Right lobe of liver (tissue), 6 donors: Measurements from ENCODE around the gene NPRL2. TPM values are rescaled to one million over a fixed set of nuclear protein-coding genes. Genes with fewer than 3 reads are reported as not detected.

Source experiments
- ATAC-seq, 4 donors: fragments of 200-7000 bp; cut with Tn5 transposase; one replicate each; pipeline ENCODE4 v1.9.1; 2020; ENCODE audit warnings: mild to moderate bottlenecking in 4 of 4, moderate library complexity in 4 of 4
- DNase-seq, 3 donors: peaks; one replicate each; pipeline ENCODE4 v3.0.0-alpha.2; 2020
- H3K27ac ChIP-seq, 3 donors: fragments of 200-600 bp; one replicate each; pipeline ENCODE4 v1.8.0; 2022
- H3K27me3 ChIP-seq, 2 donors: fragments of 200-600 bp; one replicate each; pipeline ENCODE4 v1.8.0; 2022
- H3K36me3 ChIP-seq, 4 donors: fragments of 200-600 bp; sonication (generic) in 1 of 4; one replicate each; pipeline versions ENCODE4 v1.5.1 to v1.8.0; 2017 to 2022; ENCODE audit warnings: control low read depth in 1 of 4
- H3K4me1 ChIP-seq, 4 donors: fragments of 200-600 bp; sonication (generic) in 1 of 4; one replicate each; pipeline versions ENCODE4 v1.5.1 to v1.8.0; 2017 to 2022; ENCODE audit warnings: control low read depth in 1 of 4
- H3K4me3 ChIP-seq, 3 donors: fragments of 200-600 bp; one replicate each; pipeline ENCODE4 v1.8.0; 2022
- H3K9me3 ChIP-seq, 4 donors: fragments of 200-600 bp; sonication (generic) in 1 of 4; one replicate each; pipeline versions ENCODE4 v1.5.1 to v1.8.0; 2017 to 2022; ENCODE audit warnings: control low read depth in 1 of 4
- CTCF ChIP-seq, 4 donors: fragments of 200-600 bp in 3 of 4; fragments of 450-650 bp in 1 of 4; IDR thresholded peaks; one replicate each; pipeline versions ENCODE4 v1.5.1 to v1.8.0; 2016 to 2022; ENCODE audit warnings: antibody characterized with exemption in 4 of 4, mild to moderate bottlenecking in 2 of 4
- POLR2A ChIP-seq: fragments of 450-650 bp; IDR thresholded peaks from one replicate; pipeline ENCODE4 v1.6.1; 2017; ENCODE audit warnings: antibody characterized with exemption, mild to moderate bottlenecking
- WGBS: methylation state at CpG from one replicate; pipeline ENCODE4 v1.1.6; 2018; ENCODE audit warnings: low coverage, low lambda C conversion rate; ENCODE audit not compliant: insufficient coverage; ENCODE audit errors: missing lambda C conversion rate; 5-methylcytosine and 5-hydroxymethylcytosine counted together
- intact Hi-C, 2 donors: fragments of 100-400 bp; cut with DNase I; formaldehyde crosslinking; loops; one replicate each; pipeline versions ENCODE4 v1.11.2 to v1.14.1; 2022
- total RNA-seq, 6 experiments: library from RNA; depleted of rRNA in 2 of 6; stranded (reverse); fragments of >200 nt in 2 of 6; fragmentation: NEBNext Ultra II Directional in 3 of 6; extraction: Animal tissue kit (Norgen Biotek cat#: 25700) in 3 of 6; gene quantifications; one replicate each; pipeline versions ENCODE4 v1.1.0 to v1.2.4, GENCODE V29; 2016 to 2023
- donor health status: DM: no; HTN: yes; CAD: no.
- donor health status: DM: no; HTN: no; CAD: no.
- donor health status: DM: no; HTN: no; CAD: no.
- donor health status: DM: no; HTN: yes; CAD: no.
- donor health status: DM: no; HTN: yes; CAD: no.

Gene NPRL2
- total RNA-seq, 6 experiments from 2014 or later = 10.6 to 18.3 (median 14.4) TPM

DNA sequence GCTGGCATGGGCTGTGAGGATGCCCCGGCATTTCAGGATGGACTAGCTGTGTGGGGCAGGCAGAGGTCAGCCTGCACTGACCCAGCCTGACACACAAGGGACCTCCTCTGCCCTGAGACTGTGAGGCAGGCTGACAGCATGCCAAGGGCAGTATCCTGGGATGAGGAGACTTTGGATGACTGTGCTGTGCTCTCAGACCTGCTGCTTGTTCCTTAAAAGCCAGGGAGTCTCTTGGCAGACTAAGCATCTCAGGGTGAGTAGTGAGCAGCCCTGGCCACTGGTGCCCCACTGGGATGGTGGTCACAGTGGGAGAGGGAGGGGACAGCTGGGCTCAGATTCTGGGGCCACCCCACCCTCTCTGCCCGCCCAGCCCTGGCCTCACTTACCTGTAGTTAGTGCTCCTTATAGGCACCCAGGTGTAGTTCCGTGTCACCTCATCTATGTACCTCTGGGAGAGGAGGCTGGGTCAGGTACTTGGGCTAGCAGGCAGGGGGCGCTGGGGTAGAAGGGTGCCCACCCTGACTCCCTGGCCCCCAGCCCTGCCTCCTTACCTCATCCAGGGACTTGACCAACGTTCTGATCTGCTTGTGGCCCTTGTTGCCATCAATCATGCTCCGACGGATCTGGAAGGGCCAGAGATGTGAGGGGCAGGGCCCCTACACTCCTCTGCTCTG lies 24.8 kb upstream of the NPRL2 start:
- no peak overlapping the region for H3K4me3 ChIP-seq
- no CpG with 5 or more reads among the region's 7 CpGs for WGBS

GRCh38 chr3:50374363-50375257 lies 24.0 kb upstream of the NPRL2 start:
- DNase-seq (no peak), ATAC-seq (no peak)
- 29% methylated on average over 6 of the region's 22 CpGs for WGBS
- H3K36me3 ChIP-seq = no peaks in the 10 kb centered on the region
- TF ChIP-seq POLR2A (no peak), CTCF (IDR thresholded peaks at IDR 0.05) (no peak)
- intact Hi-C loops = loop anchor here in 1 of 2 donors (10.0 kb wide), 1 partner anchor 160 kb away; no protein-coding TSS in a partner anchor
- no peaks in the 10 kb centered on the region for H3K9me3 ChIP-seq
- no peaks in the 10 kb centered on the region for H3K27me3 ChIP-seq
- H3K4me1 ChIP-seq = no peaks in the 10 kb centered on the region
- H3K4me3 ChIP-seq = no peak overlapping the region
- no peak overlapping the region for H3K27ac ChIP-seq

More for the DNA sequence above, 24.8 kb upstream of the NPRL2 start:
- TF ChIP-seq CTCF (IDR thresholded peaks at IDR 0.05) (no peak), POLR2A (no peak)
- DNase-seq = no peak
- no peak overlapping the region for H3K27ac ChIP-seq
- H3K4me1 ChIP-seq = no peaks in the 10 kb centered on the region
- no peaks in the 10 kb centered on the region for H3K36me3 ChIP-seq
- intact Hi-C loops = loop anchor here in 1 of 2 donors (10.0 kb wide), 1 partner anchor 159 kb away; no protein-coding TSS in a partner anchor
- no peaks in the 10 kb centered on the region for H3K9me3 ChIP-seq
- ATAC-seq = no peak
- no peaks in the 10 kb centered on the region for H3K27me3 ChIP-seq

- H3K4me1 ChIP-seq = no peaks in the 10 kb centered on the region
Measured at GRCh38 chr3:50373146-50374051, 22.8 kb upstream of the NPRL2 start.

More at GRCh38 chr3:50373146-50374051, 22.8 kb upstream of the NPRL2 start:
- intact Hi-C loops = loop anchor here in 1 of 2 donors (10.0 kb wide), 1 partner anchor 161 kb away; no protein-coding TSS in a partner anchor
- TF ChIP-seq POLR2A = no peak
- TF ChIP-seq CTCF (IDR thresholded peaks at IDR 0.05) = no peak
- Histone ChIP-seq H3K36me3 (no peaks in the 10 kb centered on the region), H3K27me3 (no peaks in the 10 kb centered on the region), H3K4me3 (no peak overlapping the region), H3K9me3 (no peaks in the 10 kb centered on the region), H3K27ac (no peak overlapping the region)
- DNase-seq = no peak
- WGBS = 42% methylated on average over 12 of the region's 12 CpGs
- no peak for ATAC-seq
